OCI-LY3 (cell line): ENCODE results near the gene UNC5A.

Experiments used
- H2AFZ ChIP-seq: fragments of 200-600, 300-600 bp; shearing (Covaris generic); 2 replicates; pipeline ENCODE4 v1.6.0; 2014; ENCODE audit warnings: antibody characterized with exemption, low read depth, low read length
- H3K27ac ChIP-seq: fragments of 200-600, 300-600 bp; sonication (generic); 2 replicates; pipeline ENCODE4 v1.5.1; 2014; ENCODE audit warnings: mild to moderate bottlenecking, low read length, moderate library complexity, mixed read lengths
- H3K27me3 ChIP-seq: fragments of 200-600, 300-600 bp; sonication (generic); 2 replicates; pipeline ENCODE4 v1.6.1; 2014; ENCODE audit warnings: low read depth, low read length, mixed read lengths
- H3K36me3 ChIP-seq: fragments of 200-600, 300-600 bp; sonication (generic); replicated peaks from 2 replicates; pipeline ENCODE3; 2014; ENCODE audit warnings: low read depth, low read length, mixed read lengths
- H3K4me1 ChIP-seq: fragments of 300-600, 200-600 bp; sonication (generic); 2 replicates; pipeline ENCODE4 v1.6.1; 2014; ENCODE audit warnings: low read length, mixed read lengths
- H3K4me2 ChIP-seq: fragments of 200-600, 300-600 bp; sonication (generic); 2 replicates; pipeline ENCODE4 v1.6.1; 2014; ENCODE audit warnings: low read length, mixed read lengths
- H3K4me3 ChIP-seq: fragments of 300-600, 200-600 bp; sonication (generic); 2 replicates; pipeline ENCODE4 v1.5.1; 2014; ENCODE audit warnings: antibody characterized with exemption, mild to moderate bottlenecking, low read length, moderate library complexity
- H3K79me2 ChIP-seq: fragments of 300-600, 200-600 bp; shearing (Covaris generic); 2 replicates; pipeline ENCODE4 v1.6.1; 2014; ENCODE audit warnings: mild to moderate bottlenecking, low read length, mixed read lengths
- H3K9ac ChIP-seq: fragments of 300-600, 200-600 bp; shearing (Covaris generic); 2 replicates; pipeline ENCODE4 v1.6.0; 2014; ENCODE audit warnings: mild to moderate bottlenecking, low read length, moderate library complexity
- H3K9me3 ChIP-seq: fragments of 200-600, 300-600 bp; shearing (Covaris generic); 2 replicates; pipeline ENCODE4 v1.6.1; 2014; ENCODE audit warnings: low read length, mixed read lengths; ENCODE audit not compliant: insufficient read depth
- H4K20me1 ChIP-seq: fragments of 200-600, 300-600 bp; sonication (generic); 2 replicates; pipeline ENCODE4 v1.6.1; 2016; ENCODE audit warnings: low read length, mixed read lengths; ENCODE audit not compliant: insufficient read depth
- CTCF ChIP-seq: fragments of 200-600, 300-600 bp; sonication (generic); IDR thresholded peaks from 2 replicates; pipeline ENCODE4 v1.5.1; 2014; ENCODE audit warnings: antibody characterized with exemption, low read length, low read depth
- EZH2phosphoT487 ChIP-seq: fragments of 200-600 bp; shearing (Covaris generic); IDR thresholded peaks from 2 replicates; pipeline ENCODE4 v1.6.1; 2018; ENCODE audit warnings: antibody characterized with exemption, mixed run types, low read depth

The UNC5A gene

GRCh38 chr5:176831425-176831824 is 21.1 kb downstream of the UNC5A start:
- no peaks in the 10 kb centered on the region for H3K79me2 ChIP-seq
- no peaks in the 10 kb centered on the region for H4K20me1 ChIP-seq
- no peaks in the 10 kb centered on the region for H3K9me3 ChIP-seq
- H3K4me3 ChIP-seq = no peak overlapping the region
- no peak for TF ChIP-seq CTCF
- TF ChIP-seq EZH2phosphoT487 = no peak
- no peak overlapping the region for H3K9ac ChIP-seq
- no peaks in the 10 kb centered on the region for H3K4me1 ChIP-seq
- H3K27ac ChIP-seq = no peak overlapping the region
- peaks cover 7% of the 10 kb centered on the region; the same call in 1 of the 2 replicates for H3K27me3 ChIP-seq
- no peaks in the 10 kb centered on the region for H3K36me3 ChIP-seq
- no peak overlapping the region for H3K4me2 ChIP-seq
- no peak overlapping the region for H2AFZ ChIP-seq

- no peaks in the 10 kb centered on the region for H3K36me3 ChIP-seq
- H3K4me2 ChIP-seq = no peak overlapping the region
- H3K4me1 ChIP-seq = no peaks in the 10 kb centered on the region
- peaks cover 7% of the 10 kb centered on the region; the same call in 1 of the 2 replicates for H3K27me3 ChIP-seq
- no peak overlapping the region for H3K4me3 ChIP-seq
- no peak overlapping the region for H3K27ac ChIP-seq
- H3K79me2 ChIP-seq = no peaks in the 10 kb centered on the region
- H3K9me3 ChIP-seq = no peaks in the 10 kb centered on the region
- H3K9ac ChIP-seq = no peak overlapping the region
- TF ChIP-seq CTCF = no peak
- TF ChIP-seq EZH2phosphoT487 = no peak
- H4K20me1 ChIP-seq = no peaks in the 10 kb centered on the region
- H2AFZ ChIP-seq = no peak overlapping the region
These were observed 21.8 kb downstream of the UNC5A start for GRCh38 chr5:176832162-176832561.

DNA sequence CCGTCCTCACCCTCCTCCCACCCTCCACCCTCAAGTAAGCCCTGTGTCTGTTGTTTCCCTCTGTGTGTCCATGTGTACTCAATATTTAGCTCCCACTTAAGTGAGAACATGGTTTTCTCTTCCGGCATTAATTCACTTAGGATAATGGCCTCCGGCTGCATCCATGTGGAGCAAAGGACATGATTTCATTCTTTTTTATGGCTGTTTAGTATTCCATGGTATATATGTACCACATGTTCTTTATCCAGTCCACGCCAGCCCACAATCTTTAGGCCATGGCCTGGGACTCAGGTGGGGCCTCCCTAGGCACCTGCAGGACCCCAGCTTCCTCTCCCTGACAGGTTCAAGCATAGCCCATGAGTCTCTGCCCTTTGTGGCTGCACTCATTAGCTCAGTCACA is 22.9 kb downstream of the UNC5A start:
- no peak overlapping the region for H3K4me3 ChIP-seq
- H3K4me2 ChIP-seq = no peak overlapping the region
- H3K4me1 ChIP-seq = no peaks in the 10 kb centered on the region
- no peaks in the 10 kb centered on the region for H3K79me2 ChIP-seq
- H2AFZ ChIP-seq = no peak overlapping the region
- no peak overlapping the region for H3K27ac ChIP-seq
- no peak overlapping the region for H3K9ac ChIP-seq
- TF ChIP-seq EZH2phosphoT487 (no peak), CTCF (no peak)
- H4K20me1 ChIP-seq = no peaks in the 10 kb centered on the region
- H3K36me3 ChIP-seq = no peaks in the 10 kb centered on the region
- H3K27me3 ChIP-seq = peaks cover 7% of the 10 kb centered on the region; the same call in 1 of the 2 replicates
- no peaks in the 10 kb centered on the region for H3K9me3 ChIP-seq

- Histone ChIP-seq H3K9me3 (no peaks in the 10 kb centered on the region), H3K27me3 (peaks cover 7% of the 10 kb centered on the region; the same call in 1 of the 2 replicates), H3K27ac (no peak overlapping the region)
These were observed 25.6 kb downstream of the UNC5A start for GRCh38 chr5:176835918-176836317.

More at GRCh38 chr5:176835918-176836317, 25.6 kb downstream of the UNC5A start:
- no peak for TF ChIP-seq EZH2phosphoT487
- no peak for TF ChIP-seq CTCF
- Histone ChIP-seq H3K79me2 (no peaks in the 10 kb centered on the region), H3K9ac (no peak overlapping the region), H3K36me3 (no peaks in the 10 kb centered on the region), H3K4me1 (no peaks in the 10 kb centered on the region), H2AFZ (no peak overlapping the region), H4K20me1 (no peaks in the 10 kb centered on the region), H3K4me3 (no peak overlapping the region), H3K4me2 (no peak overlapping the region)
